DOHH2 (cell line): Measurements from ENCODE around the gene PRG2.

Experiments
- H3F3A ChIP-seq: fragments of 200-600 bp; sonication (generic), shearing (Covaris generic); 2 replicates; pipeline ENCODE4 v1.6.0; 2016; ENCODE audit warnings: antibody characterized with exemption, mild to moderate bottlenecking; ENCODE audit not compliant: control insufficient read depth, insufficient read depth
- H3K27ac ChIP-seq: fragments of 200-600 bp; sonication (generic); 2 replicates; pipeline ENCODE4 v1.5.1; 2014; ENCODE audit warnings: low read depth, mild to moderate bottlenecking, low read length, moderate library complexity
- H3K27me3 ChIP-seq: fragments of 200-600 bp; sonication (generic); 2 replicates; pipeline ENCODE4 v1.6.1; 2014; ENCODE audit warnings: mild to moderate bottlenecking, low read length, mixed read lengths; ENCODE audit not compliant: control insufficient read depth
- H3K36me3 ChIP-seq: fragments of 200-600 bp; sonication (generic); 2 replicates; pipeline ENCODE4 v1.6.1; 2014; ENCODE audit warnings: mild to moderate bottlenecking, low read length, moderate library complexity, mixed read lengths; ENCODE audit not compliant: control insufficient read depth
- H3K4me1 ChIP-seq: fragments of 200-600 bp; sonication (generic); 2 replicates; pipeline ENCODE4 v1.6.1; 2014; ENCODE audit warnings: mild to moderate bottlenecking, low read length, mixed read lengths; ENCODE audit not compliant: control insufficient read depth
- H3K4me2 ChIP-seq: fragments of 200-600 bp; sonication (generic); 2 replicates; pipeline ENCODE4 v1.6.0; 2014; ENCODE audit warnings: mild to moderate bottlenecking, low read length, moderate library complexity
- H3K4me3 ChIP-seq: fragments of 200-600 bp; sonication (generic); 2 replicates; pipeline ENCODE4 v1.5.1; 2014; ENCODE audit warnings: mild to moderate bottlenecking, low read length, mixed read lengths
- H3K79me2 ChIP-seq: fragments of 200-600 bp; sonication (generic); 2 replicates; pipeline ENCODE4 v1.6.1; 2014; ENCODE audit warnings: mild to moderate bottlenecking, low read length, mixed read lengths; ENCODE audit not compliant: control insufficient read depth
- H3K9me2 ChIP-seq: fragments of 200-600 bp; sonication (generic); replicated peaks from 2 replicates; pipeline ENCODE4 v1.6.1; 2014; ENCODE audit warnings: mild to moderate bottlenecking, low read length, mixed read lengths; ENCODE audit not compliant: control insufficient read depth
- H3K9me3 ChIP-seq: fragments of 200-600 bp; sonication (generic); 2 replicates; pipeline ENCODE4 v1.6.1; 2014; ENCODE audit warnings: antibody characterized with exemption, low read length, mixed read lengths; ENCODE audit not compliant: control insufficient read depth, insufficient read depth
- H4K20me1 ChIP-seq: fragments of 200-600 bp; sonication (generic); 2 replicates; pipeline ENCODE4 v1.6.0; 2014; ENCODE audit warnings: low read depth, mild to moderate bottlenecking, antibody characterized with exemption, low read length, moderate library complexity; ENCODE audit not compliant: control insufficient read depth, insufficient read depth
- EZH2phosphoT487 ChIP-seq: fragments of 200-600 bp; sonication (generic); IDR thresholded peaks from 2 replicates; pipeline ENCODE4 v1.6.1; 2017; ENCODE audit warnings: borderline replicate concordance, mild to moderate bottlenecking, antibody characterized with exemption, low read length, moderate library complexity, mixed read lengths
- TF ChIP-seq, protein P1 (sequence below): fragments of 200-600 bp; sonication (generic); IDR thresholded peaks from one replicate; pipeline ENCODE4 v1.5.1; 2014; ENCODE audit warnings: antibody characterized with exemption, mild to moderate bottlenecking, low read depth, low read length; ENCODE audit not compliant: poor library complexity, severe bottlenecking

PRG2 gene

DNA sequence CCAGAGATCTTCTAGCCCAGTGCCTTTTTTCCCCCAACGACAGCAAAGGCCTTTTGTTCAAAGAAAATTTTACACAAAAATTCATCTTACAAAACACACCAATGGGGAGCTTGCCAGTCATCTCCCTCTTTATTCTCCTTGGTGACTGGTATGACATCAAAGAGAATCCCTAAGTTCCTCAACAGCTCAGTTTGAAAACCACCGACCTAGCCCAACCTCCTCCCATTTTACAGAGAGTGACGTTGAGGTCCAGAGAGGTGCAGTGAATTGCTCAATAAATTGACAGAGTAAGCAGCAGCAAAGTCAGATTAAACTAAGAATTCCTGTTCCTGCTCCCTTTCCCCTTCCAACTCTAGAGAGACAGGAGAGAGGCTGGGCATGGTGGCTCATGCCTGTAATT, 28.7 kb upstream of the PRG2 start:
- Histone ChIP-seq H3K36me3 (peaks cover 99% of the 10 kb centered on the region), H4K20me1 (peaks cover 8% of the 10 kb centered on the region), H3K4me2 (no peak overlapping the region), H3K4me3 (no peak overlapping the region), H3K9me2 (no peaks in the 10 kb centered on the region), H3K27ac (no peak overlapping the region), H3F3A (0 out of 2 replicates have a peak, but pooled peaks cover 2% of the 10 kb centered on the region), H3K27me3 (no peaks in the 10 kb centered on the region), H3K4me1 (peaks cover 24% of the 10 kb centered on the region), H3K79me2 (peaks cover 74% of the 10 kb centered on the region), H3K9me3 (no peaks in the 10 kb centered on the region)
- TF ChIP-seq, protein P1, sequence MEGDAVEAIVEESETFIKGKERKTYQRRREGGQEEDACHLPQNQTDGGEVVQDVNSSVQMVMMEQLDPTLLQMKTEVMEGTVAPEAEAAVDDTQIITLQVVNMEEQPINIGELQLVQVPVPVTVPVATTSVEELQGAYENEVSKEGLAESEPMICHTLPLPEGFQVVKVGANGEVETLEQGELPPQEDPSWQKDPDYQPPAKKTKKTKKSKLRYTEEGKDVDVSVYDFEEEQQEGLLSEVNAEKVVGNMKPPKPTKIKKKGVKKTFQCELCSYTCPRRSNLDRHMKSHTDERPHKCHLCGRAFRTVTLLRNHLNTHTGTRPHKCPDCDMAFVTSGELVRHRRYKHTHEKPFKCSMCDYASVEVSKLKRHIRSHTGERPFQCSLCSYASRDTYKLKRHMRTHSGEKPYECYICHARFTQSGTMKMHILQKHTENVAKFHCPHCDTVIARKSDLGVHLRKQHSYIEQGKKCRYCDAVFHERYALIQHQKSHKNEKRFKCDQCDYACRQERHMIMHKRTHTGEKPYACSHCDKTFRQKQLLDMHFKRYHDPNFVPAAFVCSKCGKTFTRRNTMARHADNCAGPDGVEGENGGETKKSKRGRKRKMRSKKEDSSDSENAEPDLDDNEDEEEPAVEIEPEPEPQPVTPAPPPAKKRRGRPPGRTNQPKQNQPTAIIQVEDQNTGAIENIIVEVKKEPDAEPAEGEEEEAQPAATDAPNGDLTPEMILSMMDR: no peak
- TF ChIP-seq EZH2phosphoT487: no peak

DNA sequence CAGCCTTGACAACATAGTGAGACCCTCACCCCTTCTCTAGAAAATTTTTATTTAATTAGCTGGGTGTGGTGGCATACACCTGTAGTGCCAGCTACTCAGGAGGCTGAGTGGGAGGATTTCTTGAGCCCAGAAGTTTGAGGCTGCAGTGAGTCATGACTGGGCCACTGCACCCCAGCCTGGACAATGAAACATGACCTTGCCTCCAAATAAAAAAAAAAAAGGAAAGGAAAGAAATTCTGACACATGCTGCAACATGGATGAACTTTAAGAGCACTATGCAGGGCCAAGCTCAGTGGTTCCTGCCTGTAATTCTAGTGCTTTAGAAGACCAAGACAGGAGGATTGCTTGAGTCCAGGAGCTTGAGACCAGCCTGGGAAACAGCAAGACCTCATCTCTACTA, 27.7 kb upstream of the PRG2 start:
- Histone ChIP-seq H3K27me3 (no peaks in the 10 kb centered on the region), H3K9me2 (no peaks in the 10 kb centered on the region), H3K27ac (no peak overlapping the region), H4K20me1 (peaks cover 7% of the 10 kb centered on the region; the same call in 1 of the 2 replicates), H3K4me3 (no peak overlapping the region), H3K4me1 (peaks cover 22% of the 10 kb centered on the region), H3K4me2 (no peak overlapping the region), H3K79me2 (peaks cover 68% of the 10 kb centered on the region), H3F3A (0 out of 2 replicates have a peak, but pooled peaks cover 2% of the 10 kb centered on the region), H3K36me3 (peaks cover 99% of the 10 kb centered on the region), H3K9me3 (no peaks in the 10 kb centered on the region)
- TF ChIP-seq, protein P1: no peak
- TF ChIP-seq EZH2phosphoT487: no peak

DNA sequence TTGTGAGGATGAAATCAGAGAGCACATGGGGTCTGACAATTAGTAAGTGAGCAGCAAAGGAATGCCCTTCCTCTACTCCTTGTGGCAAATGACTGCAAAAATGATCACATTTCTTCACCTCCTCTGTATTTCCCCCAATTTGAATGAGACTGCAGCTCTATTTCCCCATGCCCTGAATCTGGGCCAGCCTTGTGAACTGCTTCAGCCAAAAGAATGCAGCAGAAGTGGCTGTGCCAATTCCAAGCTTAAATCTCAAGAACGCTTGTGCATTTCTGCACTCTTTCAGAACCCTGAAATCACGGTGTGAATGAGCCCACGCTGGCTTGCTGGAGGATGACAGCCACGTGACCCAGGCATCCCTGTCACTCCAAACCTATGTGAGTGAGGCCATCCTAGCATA, 26.6 kb upstream of the PRG2 start:
- TF ChIP-seq, protein P1: no peak
- no peak for TF ChIP-seq EZH2phosphoT487
- H4K20me1 ChIP-seq: peaks cover 7% of the 10 kb centered on the region; the same call in 1 of the 2 replicates
- peaks cover 99% of the 10 kb centered on the region for H3K36me3 ChIP-seq

DNA sequence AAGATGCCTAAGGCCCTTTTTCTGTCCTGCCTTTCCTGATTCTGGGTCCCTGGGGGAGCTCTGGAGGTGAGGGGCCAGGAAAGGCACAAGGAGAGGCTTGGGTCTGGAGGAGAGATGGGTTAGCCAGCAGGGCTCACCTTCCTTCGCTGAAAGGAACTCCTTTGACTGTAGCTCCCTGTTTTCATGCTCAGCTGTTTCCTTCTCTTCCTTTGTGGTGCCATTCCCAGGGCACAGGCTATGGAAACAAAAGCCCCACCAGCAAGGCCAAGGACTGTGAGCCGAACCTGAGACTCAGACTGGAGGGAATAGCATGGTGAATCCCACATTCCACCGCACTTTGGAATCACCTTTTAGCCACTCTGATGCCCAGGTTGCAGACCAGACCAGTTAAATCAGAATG, 26.0 kb upstream of the PRG2 start:
- peaks cover 97% of the 10 kb centered on the region for H3K36me3 ChIP-seq
- 0 out of 2 replicates have a peak, but pooled peaks cover 5% of the 10 kb centered on the region for H3F3A ChIP-seq
- H3K27ac ChIP-seq: no peak overlapping the region
- H3K79me2 ChIP-seq: peaks cover 55% of the 10 kb centered on the region
- no peak overlapping the region for H3K4me3 ChIP-seq
- no peaks in the 10 kb centered on the region for H3K9me2 ChIP-seq
- H3K4me1 ChIP-seq: peaks cover 10% of the 10 kb centered on the region
- TF ChIP-seq EZH2phosphoT487: no peak
- TF ChIP-seq, protein P1: no peak
- no peak overlapping the region for H3K4me2 ChIP-seq
- H4K20me1 ChIP-seq: peaks cover 7% of the 10 kb centered on the region; the same call in 1 of the 2 replicates
- H3K9me3 ChIP-seq: no peaks in the 10 kb centered on the region
- no peaks in the 10 kb centered on the region for H3K27me3 ChIP-seq

More for the DNA sequence above, 26.6 kb upstream of the PRG2 start:
- Histone ChIP-seq H3K9me2 (no peaks in the 10 kb centered on the region), H3K79me2 (peaks cover 61% of the 10 kb centered on the region), H3K27me3 (no peaks in the 10 kb centered on the region), H3K4me2 (no peak overlapping the region), H3F3A (0 out of 2 replicates have a peak, but pooled peaks cover 3% of the 10 kb centered on the region), H3K27ac (no peak overlapping the region), H3K9me3 (no peaks in the 10 kb centered on the region), H3K4me3 (no peak overlapping the region), H3K4me1 (peaks cover 16% of the 10 kb centered on the region)
